ENCODE results near the gene PTP4A2. TPM values are rescaled to one million over a fixed set of nuclear protein-coding genes. Genes with fewer than 3 reads are reported as not detected.

PTP4A2 gene
- polyA plus RNA-seq, 1 of the 3 experiments (the other 2 are of a cell fraction) = 41.7 TPM

DNA sequence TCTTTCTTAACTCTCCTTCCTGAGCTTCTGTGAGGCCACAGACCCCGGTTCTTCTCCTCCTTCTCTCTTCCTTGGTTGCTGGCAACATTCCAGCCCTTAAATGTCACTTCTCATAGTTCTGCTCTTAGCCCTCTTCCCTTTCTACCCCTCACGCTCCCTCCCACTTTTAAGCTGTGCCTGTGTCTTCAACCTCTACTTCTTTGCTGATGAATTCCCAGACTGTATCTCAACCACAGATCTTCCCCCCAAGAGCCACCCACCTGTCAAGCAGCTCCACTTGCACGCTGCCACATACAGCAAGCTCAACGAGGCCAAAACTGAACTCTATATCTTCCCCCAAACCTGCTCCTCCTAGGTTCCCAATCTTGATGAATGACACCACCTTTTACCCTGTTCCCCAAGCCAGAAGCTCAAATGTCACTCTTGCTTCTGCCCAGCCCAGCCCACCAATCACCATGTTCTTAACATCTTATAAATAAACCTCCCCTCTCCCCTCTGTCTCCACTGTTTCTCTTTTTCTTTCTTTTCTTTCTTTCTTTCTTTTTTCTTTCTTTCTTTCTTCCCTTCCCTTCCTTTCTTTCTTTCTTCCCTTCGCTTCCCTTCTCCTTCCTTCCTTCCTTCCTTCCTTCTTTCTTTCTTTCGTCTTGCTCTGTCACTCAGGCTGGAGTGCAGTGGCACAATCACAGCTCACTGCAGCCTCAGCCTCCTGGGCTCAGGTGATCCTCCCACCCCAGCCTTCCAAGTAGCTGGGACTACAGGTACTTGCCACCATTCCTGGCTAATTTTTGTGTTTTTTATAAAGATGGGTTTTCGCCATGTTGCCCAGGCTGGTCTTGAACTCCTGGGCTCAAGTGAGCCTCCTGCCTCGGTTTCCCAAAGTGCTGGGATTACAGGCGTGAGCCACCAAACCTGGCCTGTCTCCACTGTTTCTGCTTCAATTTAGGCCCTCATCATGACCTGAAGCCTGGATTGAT lies 19.8 kb upstream of the PTP4A2 start:
- H3K4me2 ChIP-seq = no peak overlapping the region
- DNase-seq = no peak
- POLR2A ChIA-PET = no interaction called here
- no peak overlapping the region for H2AFZ ChIP-seq (ENCODE audit: low read depth)
- TF ChIP-seq RFX5 (IDR thresholded peaks at IDR 0.05; ENCODE audit: low read length) (no peak), NFIC (IDR thresholded peaks at IDR 0.05; ENCODE audit: borderline replicate concordance) (no peak), GABPA (IDR thresholded peaks at IDR 0.05; ENCODE audit: low read depth) (no peak), MXI1 (IDR thresholded peaks at IDR 0.05; ENCODE audit: low read depth, low read length) (no peak), YY1 (IDR thresholded peaks at IDR 0.05; ENCODE audit: low read depth) (no peak), EP300 (IDR thresholded peaks at IDR 0.05; ENCODE audit: borderline replicate concordance in 1 of 2, low read depth in 1 of 2, low read length in 1 of 2) (no peak), EZH2phosphoT487 (IDR thresholded peaks at IDR 0.05; ENCODE audit: borderline replicate concordance, low read depth) (no peak), FOSL2 (IDR thresholded peaks at IDR 0.05; ENCODE audit: borderline replicate concordance, low read depth) (no peak), POLR2AphosphoS5 (IDR thresholded peaks at IDR 0.05; ENCODE audit: low read depth, low read length) (no peak), TAF1 (IDR thresholded peaks at IDR 0.05; ENCODE audit: borderline replicate concordance, low read depth, low read length) (no peak), GATA2 (CRISPR knock-in tag; IDR thresholded peaks at IDR 0.05) (no peak), RAD21 (IDR thresholded peaks at IDR 0.05; ENCODE audit: low read length) (no peak), TCF12 (IDR thresholded peaks at IDR 0.05) (no peak), RXRA (IDR thresholded peaks at IDR 0.05; ENCODE audit: borderline replicate concordance, low read depth) (no peak), CHD2 (IDR thresholded peaks at IDR 0.05; ENCODE audit: low read length, partially characterized antibody) (no peak), SMC3 (IDR thresholded peaks at IDR 0.05; ENCODE audit: low read depth, low read length) (no peak)
- TF ChIP-seq, protein P1, sequence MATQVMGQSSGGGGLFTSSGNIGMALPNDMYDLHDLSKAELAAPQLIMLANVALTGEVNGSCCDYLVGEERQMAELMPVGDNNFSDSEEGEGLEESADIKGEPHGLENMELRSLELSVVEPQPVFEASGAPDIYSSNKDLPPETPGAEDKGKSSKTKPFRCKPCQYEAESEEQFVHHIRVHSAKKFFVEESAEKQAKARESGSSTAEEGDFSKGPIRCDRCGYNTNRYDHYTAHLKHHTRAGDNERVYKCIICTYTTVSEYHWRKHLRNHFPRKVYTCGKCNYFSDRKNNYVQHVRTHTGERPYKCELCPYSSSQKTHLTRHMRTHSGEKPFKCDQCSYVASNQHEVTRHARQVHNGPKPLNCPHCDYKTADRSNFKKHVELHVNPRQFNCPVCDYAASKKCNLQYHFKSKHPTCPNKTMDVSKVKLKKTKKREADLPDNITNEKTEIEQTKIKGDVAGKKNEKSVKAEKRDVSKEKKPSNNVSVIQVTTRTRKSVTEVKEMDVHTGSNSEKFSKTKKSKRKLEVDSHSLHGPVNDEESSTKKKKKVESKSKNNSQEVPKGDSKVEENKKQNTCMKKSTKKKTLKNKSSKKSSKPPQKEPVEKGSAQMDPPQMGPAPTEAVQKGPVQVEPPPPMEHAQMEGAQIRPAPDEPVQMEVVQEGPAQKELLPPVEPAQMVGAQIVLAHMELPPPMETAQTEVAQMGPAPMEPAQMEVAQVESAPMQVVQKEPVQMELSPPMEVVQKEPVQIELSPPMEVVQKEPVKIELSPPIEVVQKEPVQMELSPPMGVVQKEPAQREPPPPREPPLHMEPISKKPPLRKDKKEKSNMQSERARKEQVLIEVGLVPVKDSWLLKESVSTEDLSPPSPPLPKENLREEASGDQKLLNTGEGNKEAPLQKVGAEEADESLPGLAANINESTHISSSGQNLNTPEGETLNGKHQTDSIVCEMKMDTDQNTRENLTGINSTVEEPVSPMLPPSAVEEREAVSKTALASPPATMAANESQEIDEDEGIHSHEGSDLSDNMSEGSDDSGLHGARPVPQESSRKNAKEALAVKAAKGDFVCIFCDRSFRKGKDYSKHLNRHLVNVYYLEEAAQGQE (IDR thresholded peaks at IDR 0.05; ENCODE audit: low read depth, low read length) = no peak
- TF ChIP-seq, protein P2, sequence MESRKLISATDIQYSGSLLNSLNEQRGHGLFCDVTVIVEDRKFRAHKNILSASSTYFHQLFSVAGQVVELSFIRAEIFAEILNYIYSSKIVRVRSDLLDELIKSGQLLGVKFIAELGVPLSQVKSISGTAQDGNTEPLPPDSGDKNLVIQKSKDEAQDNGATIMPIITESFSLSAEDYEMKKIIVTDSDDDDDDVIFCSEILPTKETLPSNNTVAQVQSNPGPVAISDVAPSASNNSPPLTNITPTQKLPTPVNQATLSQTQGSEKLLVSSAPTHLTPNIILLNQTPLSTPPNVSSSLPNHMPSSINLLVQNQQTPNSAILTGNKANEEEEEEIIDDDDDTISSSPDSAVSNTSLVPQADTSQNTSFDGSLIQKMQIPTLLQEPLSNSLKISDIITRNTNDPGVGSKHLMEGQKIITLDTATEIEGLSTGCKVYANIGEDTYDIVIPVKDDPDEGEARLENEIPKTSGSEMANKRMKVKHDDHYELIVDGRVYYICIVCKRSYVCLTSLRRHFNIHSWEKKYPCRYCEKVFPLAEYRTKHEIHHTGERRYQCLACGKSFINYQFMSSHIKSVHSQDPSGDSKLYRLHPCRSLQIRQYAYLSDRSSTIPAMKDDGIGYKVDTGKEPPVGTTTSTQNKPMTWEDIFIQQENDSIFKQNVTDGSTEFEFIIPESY (IDR thresholded peaks at IDR 0.05; ENCODE audit: borderline replicate concordance, low read depth) = no peak
- H3K36me3 ChIP-seq (replicated peaks in 1 of 2; ENCODE audit: control insufficient read depth in 1 of 2, insufficient read depth in 2 of 2, low read length in 1 of 2) = no peaks in the 10 kb centered on the region
- H4K20me1 ChIP-seq (ENCODE audit: insufficient read depth) = no peaks in the 10 kb centered on the region
- CTCF ChIA-PET = interaction anchor here (1.0 to 1.7 kb wide), 2 partner anchors 169 to 294 kb away, joined by 4 to 5 read pairs; no protein-coding TSS in a partner anchor
- no peaks in the 10 kb centered on the region for H3K79me2 ChIP-seq (ENCODE audit: insufficient read depth)
- no peaks in the 10 kb centered on the region for H3K9me2 ChIP-seq
- no peak overlapping the region for H3K27ac ChIP-seq (ENCODE audit: low read depth in 2 of 2, low read length in 1 of 2)
- no peak overlapping the region for H3K4me3 ChIP-seq (ENCODE audit: low read depth in 2 of 2, low read length in 1 of 2)
- H3K9me3 ChIP-seq = no peaks in the 10 kb centered on the region
- H3F3A ChIP-seq (replicated peaks; ENCODE audit: insufficient read depth) = peaks cover 13% of the 10 kb centered on the region
- 89% methylated on average over 9 of the region's 9 CpGs for WGBS (ENCODE audit: low lambda C conversion rate)
- H3K27me3 ChIP-seq (ENCODE audit: insufficient read depth) = no peaks in the 10 kb centered on the region
- no peak overlapping the region for H3K9ac ChIP-seq
- H3K4me1 ChIP-seq (ENCODE audit: control insufficient read depth in 1 of 2, insufficient read depth in 2 of 2, low read depth in 1 of 2, low read length in 1 of 2) = peaks cover 0 to 17% of the 10 kb centered on the region in 2 experiments; a peak in 3 of 4 replicates

Data from SK-N-SH (cell line).